Activated CD8-positive, alpha-beta T cell treated with anti-CD3 and anti-CD28 coated beads, Interleukin-2, amount 10 ng/mL, durations not matched to agents 7 days and 5 days (primary cell): ENCODE data around the gene RPUSD1. TPM values are rescaled to one million over a fixed set of nuclear protein-coding genes. Genes with fewer than 3 reads are reported as not detected.
"Not testable (repeated sequence)": the region's sequence is repeated elsewhere in the genome, so short reads cannot be mapped to it uniquely, and the experiment has no call there.

Source experiments
- ATAC-seq: fragments of 150-1000 bp; cut with Tn5 transposase; one replicate; pipeline ENCODE4 v1.10.0; 2021; ENCODE audit warnings: moderate library complexity
- CTCF ChIA-PET: fragments of 350-600 bp; sonication (Branson Sonifier 250); formaldehyde crosslinking; loops from one replicate; lab custom pipeline; 2021; ENCODE audit warnings: antibody characterized with exemption; lab: Charles Lee
- POLR2A ChIA-PET: fragments of 350-600 bp; sonication (Branson Sonifier 250); formaldehyde crosslinking; loops from one replicate; lab custom pipeline; 2021; ENCODE audit warnings: antibody characterized with exemption; lab: Charles Lee
- DNase-seq: peaks from one replicate; pipeline ENCODE4 v3.0.0-alpha.2; 2020
- H3K27ac Mint-ChIP-seq: one replicate; pipeline ENCODE4 v1.8.0; 2021; ENCODE audit warnings: mild to moderate bottlenecking, mixed read lengths
- H3K27me3 Mint-ChIP-seq: one replicate; pipeline ENCODE4 v1.8.0; 2021; ENCODE audit warnings: low read depth, mixed read lengths
- H3K36me3 Mint-ChIP-seq: one replicate; pipeline ENCODE4 v1.8.0; 2021; ENCODE audit warnings: low read depth, mixed read lengths
- H3K4me1 Mint-ChIP-seq: one replicate; pipeline ENCODE4 v1.8.0; 2021; ENCODE audit warnings: low read depth, mixed read lengths
- H3K4me3 Mint-ChIP-seq: one replicate; pipeline ENCODE4 v1.8.0; 2021; ENCODE audit warnings: mild to moderate bottlenecking, mixed read lengths
- H3K9me3 Mint-ChIP-seq: one replicate; pipeline ENCODE4 v1.8.0; 2022; ENCODE audit warnings: mixed read lengths; ENCODE audit not compliant: insufficient read depth
- total RNA-seq, 2 experiments: library from RNA; stranded (reverse); gene quantifications; one replicate each; pipeline ENCODE4 v1.2.3, GENCODE V29; 2021

RPUSD1 gene
- total RNA-seq, 2 experiments from 2014 or later = 25.9 to 30.1 TPM

DNA sequence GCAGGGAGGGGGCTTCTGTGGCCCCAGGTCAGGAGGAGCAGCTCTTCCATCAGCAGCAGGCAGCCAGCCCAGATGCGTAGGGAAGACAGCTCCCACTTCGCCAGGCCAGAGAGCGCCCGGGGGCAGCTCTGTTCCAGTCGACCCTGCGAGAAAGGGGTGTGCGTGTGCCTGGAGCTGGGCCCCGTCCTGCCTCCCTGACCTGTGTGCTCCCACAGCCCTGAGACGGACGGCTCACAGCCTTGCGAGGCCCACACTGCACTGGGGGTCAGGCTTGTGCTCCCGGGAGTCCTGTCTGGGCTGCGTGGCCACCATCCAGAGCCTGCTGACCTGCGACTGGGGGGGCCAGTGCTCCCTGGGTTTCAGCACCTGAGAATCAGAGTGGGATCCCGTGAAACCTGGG lies 28.1 kb downstream of the RPUSD1 start:
- H3K9me3 Mint-ChIP-seq = no peaks in the 10 kb centered on the region
- DNase-seq (no peak), ATAC-seq (no peak)
- peaks cover 4% of the 10 kb centered on the region for H3K27me3 Mint-ChIP-seq
- no peaks in the 10 kb centered on the region for H3K36me3 Mint-ChIP-seq
- ChIA-PET CTCF (no interaction called here), POLR2A (no interaction called here)
- H3K4me1 Mint-ChIP-seq = peaks cover 5% of the 10 kb centered on the region
- no peak overlapping the region for H3K4me3 Mint-ChIP-seq
- no peak overlapping the region for H3K27ac Mint-ChIP-seq

DNA sequence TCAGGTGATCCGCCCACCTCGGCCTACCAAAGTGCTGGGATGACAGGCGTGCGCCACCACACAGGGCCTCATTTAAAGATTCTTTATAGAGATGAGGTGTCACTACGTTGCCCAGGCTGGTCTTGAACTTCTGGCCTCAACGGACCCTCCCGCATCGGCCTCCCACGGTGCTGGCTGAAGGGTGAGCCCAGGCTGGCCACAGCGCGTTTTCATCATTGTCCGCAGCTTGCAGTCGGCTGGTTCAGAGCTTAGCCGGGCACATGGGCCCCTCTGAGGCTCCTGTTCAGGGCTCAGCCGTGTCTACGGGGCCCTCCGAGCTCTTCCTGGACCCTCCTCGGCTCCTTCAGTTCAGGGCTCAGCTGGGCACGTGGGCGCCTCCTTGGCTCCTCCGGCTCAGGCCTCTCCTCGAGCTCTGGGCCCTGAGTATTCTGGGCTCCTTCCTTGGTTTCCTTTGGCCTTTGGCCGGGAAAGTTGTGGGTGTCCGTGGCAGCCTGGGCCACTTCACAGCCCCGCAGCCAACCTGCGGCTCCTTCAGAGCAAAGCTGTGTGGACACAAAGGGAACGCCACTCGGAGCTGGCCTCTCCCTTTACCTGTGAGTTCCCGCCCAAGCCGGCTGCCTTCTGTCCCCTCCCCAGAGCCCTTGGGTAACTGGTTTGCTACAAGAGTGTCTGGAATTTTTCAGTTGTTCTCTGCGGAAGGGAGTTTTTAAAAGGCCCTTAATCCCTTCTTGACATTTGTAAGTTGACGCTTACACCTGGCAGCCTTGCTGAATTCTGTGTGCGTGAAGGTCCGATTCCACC lies 28.9 kb downstream of the RPUSD1 start:
- CTCF ChIA-PET = no interaction called here
- no peaks in the 10 kb centered on the region for H3K36me3 Mint-ChIP-seq
- no peak overlapping the region for H3K4me3 Mint-ChIP-seq
- POLR2A ChIA-PET = no interaction called here
- H3K9me3 Mint-ChIP-seq = no peaks in the 10 kb centered on the region
- H3K27me3 Mint-ChIP-seq = peaks cover 4% of the 10 kb centered on the region
- no peak overlapping the region for H3K27ac Mint-ChIP-seq
- ATAC-seq = no peak
- DNase-seq = no peak
- peaks cover 7% of the 10 kb centered on the region for H3K4me1 Mint-ChIP-seq

DNA sequence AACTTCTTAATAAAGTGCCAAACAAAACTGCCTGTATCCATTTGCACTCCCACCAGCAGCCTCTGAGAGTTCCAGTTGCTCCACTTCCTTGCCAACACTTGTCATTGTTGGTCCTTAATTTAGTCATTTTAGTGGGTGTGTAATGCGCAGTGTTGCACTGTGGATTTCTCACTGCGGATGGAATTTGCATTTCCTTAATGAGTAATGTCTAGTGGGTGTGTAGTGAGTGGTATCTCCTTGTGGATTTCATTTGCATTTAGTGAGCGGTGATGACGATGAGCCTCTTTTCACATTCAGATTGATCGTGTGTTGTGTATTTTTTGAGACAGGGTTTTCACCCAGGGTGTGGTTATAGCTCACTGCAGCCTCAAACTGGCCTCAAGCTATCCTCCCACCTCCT lies 31.8 kb downstream of the RPUSD1 start:
- Mint-ChIP-seq H3K9me3 (no peaks in the 10 kb centered on the region), H3K4me3 (no peak overlapping the region), H3K4me1 (peaks cover 7% of the 10 kb centered on the region), H3K27ac (no peak overlapping the region), H3K36me3 (no peaks in the 10 kb centered on the region), H3K27me3 (peaks cover 6% of the 10 kb centered on the region)
- ATAC-seq (no peak), DNase-seq (no peak)
- ChIA-PET POLR2A (no interaction called here), CTCF (interaction anchor here (0.8 to 1.5 kb wide), 2 partner anchors 13 to 40 kb away, joined by 3 read pairs; no protein-coding TSS in a partner anchor)

- Mint-ChIP-seq H3K36me3 (no peaks in the 10 kb centered on the region), H3K4me1 (peaks cover 7% of the 10 kb centered on the region), H3K9me3 (no peaks in the 10 kb centered on the region), H3K27me3 (peaks cover 6% of the 10 kb centered on the region), H3K4me3 (no peak overlapping the region), H3K27ac (no peak overlapping the region)
- ATAC-seq (no peak), DNase-seq (no peak)
- POLR2A ChIA-PET = no interaction called here
- CTCF ChIA-PET = no interaction called here
Measured at GRCh38 chr16:754656-755055, 33.5 kb downstream of the RPUSD1 start.

DNA sequence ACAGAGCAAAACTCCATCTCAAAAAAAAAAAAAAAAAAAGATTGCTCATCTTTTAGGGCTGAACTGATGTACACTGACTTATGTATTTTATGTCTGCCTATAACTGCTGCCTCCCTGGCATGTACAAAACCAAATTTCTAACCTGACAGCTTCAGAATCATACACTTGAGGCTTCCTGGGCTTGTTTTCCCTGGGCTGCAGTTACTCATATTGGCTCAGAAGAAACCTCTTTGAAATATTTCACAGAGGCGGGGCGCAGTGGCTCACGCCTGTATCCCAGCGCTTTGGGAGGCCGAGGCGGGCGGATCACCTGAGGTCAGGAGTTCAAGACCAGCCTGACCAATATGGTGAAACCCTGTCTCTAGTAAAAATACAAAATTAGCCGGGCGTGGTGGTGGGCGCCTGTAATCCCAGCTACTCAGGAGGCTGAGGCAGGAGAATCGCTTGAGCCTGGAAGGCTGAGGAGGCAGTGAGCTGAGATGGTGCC lies 34.0 kb downstream of the RPUSD1 start:
- H3K9me3 Mint-ChIP-seq, H3K36me3 Mint-ChIP-seq, POLR2A ChIA-PET, CTCF ChIA-PET, H3K27me3 Mint-ChIP-seq, ATAC-seq, DNase-seq, H3K4me3 Mint-ChIP-seq, H3K27ac Mint-ChIP-seq, H3K4me1 Mint-ChIP-seq: not testable (repeated sequence)

DNA sequence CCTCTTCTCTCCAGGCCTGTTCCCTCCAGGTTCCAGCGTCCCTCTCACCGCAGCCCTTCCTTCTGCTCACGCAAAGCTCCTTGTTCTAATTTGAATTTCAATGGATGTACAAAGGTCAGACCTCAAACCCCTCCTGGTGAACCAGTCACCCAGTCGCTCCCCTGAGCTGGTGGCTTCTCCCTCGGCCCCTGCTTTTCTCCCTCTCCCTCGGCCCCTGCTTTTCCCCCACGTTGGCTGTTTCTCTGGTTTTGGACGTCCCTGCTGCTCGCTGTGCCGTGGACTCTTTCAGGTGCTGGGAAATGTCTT lies 36.2 kb downstream of the RPUSD1 start:
- ATAC-seq = no peak
- CTCF ChIA-PET = interaction anchor here (3.0 kb wide), 1 partner anchor 11 kb away, joined by 15 read pairs; the partner anchor contains the start of gene CIAO3
- POLR2A ChIA-PET = no interaction called here

GRCh38 chr16:751152-752006 lies 36.8 kb downstream of the RPUSD1 start:
- Mint-ChIP-seq H3K9me3 (no peaks in the 10 kb centered on the region), H3K4me1 (peaks cover 2% of the 10 kb centered on the region), H3K27me3 (peaks cover 2% of the 10 kb centered on the region), H3K36me3 (no peaks in the 10 kb centered on the region), H3K27ac (no peak overlapping the region), H3K4me3 (no peak overlapping the region)
- no peak for ATAC-seq
- ChIA-PET POLR2A (no interaction called here), CTCF (interaction anchor here (3.0 kb wide), 1 partner anchor 10 kb away, joined by 15 read pairs; the partner anchor contains the start of gene CIAO3)
- DNase-seq = no peak

More for the DNA sequence above, 36.2 kb downstream of the RPUSD1 start:
- H3K4me3 Mint-ChIP-seq = no peak overlapping the region
- no peaks in the 10 kb centered on the region for H3K36me3 Mint-ChIP-seq
- H3K4me1 Mint-ChIP-seq = peaks cover 2% of the 10 kb centered on the region
- H3K27me3 Mint-ChIP-seq = peaks cover 2% of the 10 kb centered on the region
- DNase-seq = no peak
- H3K27ac Mint-ChIP-seq = no peak overlapping the region
- no peaks in the 10 kb centered on the region for H3K9me3 Mint-ChIP-seq

DNA sequence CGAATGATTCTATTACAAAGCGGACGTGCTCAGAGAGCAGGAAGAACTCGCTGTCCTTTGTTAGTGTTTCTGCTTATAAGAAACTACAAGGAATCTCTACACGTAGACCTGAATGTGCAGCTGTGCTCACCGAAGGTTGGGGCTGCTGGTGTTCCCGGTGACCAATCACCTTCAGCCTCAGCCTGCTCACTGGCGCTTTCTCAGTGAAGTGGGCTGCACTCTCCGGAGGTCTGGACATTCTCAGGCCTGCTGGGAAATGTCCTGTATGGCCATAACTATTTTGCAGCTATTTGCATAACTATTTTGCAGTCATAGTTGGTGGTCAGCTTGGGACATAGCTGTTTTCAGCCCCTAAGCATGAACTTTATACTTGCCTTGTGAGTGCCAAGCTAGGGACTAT lies 37.7 kb downstream of the RPUSD1 start:
- no peak for ATAC-seq
- H3K36me3 Mint-ChIP-seq = no peaks in the 10 kb centered on the region
- no peaks in the 10 kb centered on the region for H3K9me3 Mint-ChIP-seq
- H3K4me3 Mint-ChIP-seq = no peak overlapping the region
- no peak overlapping the region for H3K27ac Mint-ChIP-seq
- H3K27me3 Mint-ChIP-seq = peaks cover 2% of the 10 kb centered on the region
- peaks cover 2% of the 10 kb centered on the region for H3K4me1 Mint-ChIP-seq
- ChIA-PET POLR2A (no interaction called here), CTCF (interaction anchor here (3.0 kb wide), 1 partner anchor 9 kb away, joined by 15 read pairs; the partner anchor contains the start of gene CIAO3)
- no peak for DNase-seq

GRCh38 chr16:749010-749409 lies 39.2 kb downstream of the RPUSD1 start:
- ChIA-PET CTCF (interaction anchor here (1.5 kb wide), 1 partner anchor 34 kb away, joined by 3 read pairs; the partner anchor contains the start of gene METRN), POLR2A (interaction anchor here (0.6 kb wide), 1 partner anchor 33 kb away, joined by 3 read pairs; no protein-coding TSS in a partner anchor)
- DNase-seq (no peak), ATAC-seq (no peak)
- H3K4me1 Mint-ChIP-seq = no peaks in the 10 kb centered on the region
- no peaks in the 10 kb centered on the region for H3K36me3 Mint-ChIP-seq
- H3K27ac Mint-ChIP-seq = no peak overlapping the region
- no peaks in the 10 kb centered on the region for H3K9me3 Mint-ChIP-seq
- no peak overlapping the region for H3K4me3 Mint-ChIP-seq
- peaks cover 2% of the 10 kb centered on the region for H3K27me3 Mint-ChIP-seq

DNA sequence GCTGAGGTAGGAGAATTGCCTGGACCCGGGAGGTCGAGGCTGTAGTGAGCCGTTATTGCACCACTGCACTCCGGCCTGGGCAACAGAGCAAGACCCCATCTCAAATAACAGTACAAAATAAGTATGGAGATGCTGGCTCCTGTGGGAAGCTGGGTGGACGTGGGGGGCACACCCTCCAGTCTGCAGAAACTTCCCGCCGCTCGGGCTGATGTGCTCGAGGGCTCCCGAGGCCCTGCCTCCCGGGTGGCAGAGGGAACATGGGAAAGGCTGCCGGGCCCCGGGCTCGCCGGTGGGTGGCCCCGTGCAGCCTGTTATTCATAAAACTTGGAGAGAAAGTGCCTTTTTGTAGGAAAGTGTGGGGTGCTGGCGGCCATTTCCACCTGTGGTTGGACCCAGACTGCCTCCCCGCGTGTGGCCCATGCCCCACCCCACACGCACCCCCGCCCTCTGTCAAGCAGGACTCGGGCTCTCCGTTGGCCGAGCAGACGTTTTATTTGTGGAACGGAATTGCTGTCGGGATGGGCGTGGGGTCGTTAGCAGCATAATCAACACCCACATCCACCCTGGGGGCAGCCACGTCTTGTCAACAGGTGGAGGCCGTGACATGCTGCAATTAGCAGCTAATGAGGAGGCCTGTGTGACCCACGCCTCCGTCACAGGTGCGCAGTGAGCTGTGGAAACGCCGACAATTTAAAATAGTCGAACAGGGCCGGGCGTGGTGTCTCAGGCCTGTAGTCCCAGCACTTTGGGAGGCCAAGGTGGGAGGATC lies 40.0 kb downstream of the RPUSD1 start:
- no peak overlapping the region for H3K4me3 Mint-ChIP-seq
- H3K27ac Mint-ChIP-seq = no peak overlapping the region
- POLR2A ChIA-PET = no interaction called here
- H3K27me3 Mint-ChIP-seq = peaks cover 2% of the 10 kb centered on the region
- ATAC-seq = no peak
- no peak for DNase-seq
- H3K36me3 Mint-ChIP-seq = no peaks in the 10 kb centered on the region
- no peaks in the 10 kb centered on the region for H3K4me1 Mint-ChIP-seq
- CTCF ChIA-PET = interaction anchor here (1.5 kb wide), 1 partner anchor 33 kb away, joined by 3 read pairs; the partner anchor contains the start of gene METRN
- no peaks in the 10 kb centered on the region for H3K9me3 Mint-ChIP-seq

- CTCF ChIA-PET = no interaction called here
- POLR2A ChIA-PET = no interaction called here
- no peak for DNase-seq
- no peak for ATAC-seq
- Mint-ChIP-seq H3K9me3 (no peaks in the 10 kb centered on the region), H3K4me3 (no peak overlapping the region), H3K27ac (no peak overlapping the region), H3K4me1 (peaks cover 3% of the 10 kb centered on the region), H3K27me3 (no peaks in the 10 kb centered on the region), H3K36me3 (no peaks in the 10 kb centered on the region)
Measured at GRCh38 chr16:746637-747036, 41.5 kb downstream of the RPUSD1 start.
